ENCODE results near the gene ARMC8.

Gene ARMC8

GRCh38 chr3:138253609-138254008 lies 66.5 kb downstream of the ARMC8 start:
- no peak for DNase-seq

- DNase-seq = no peak
Observed at GRCh38 chr3:138254216-138254615, 67.1 kb downstream of the ARMC8 start.

GRCh38 chr3:138256022-138256421 lies 68.9 kb downstream of the ARMC8 start:
- DNase-seq = no peak

GRCh38 chr3:138257986-138258385 lies 70.9 kb downstream of the ARMC8 start:
- no peak for DNase-seq

GRCh38 chr3:138259126-138259525 lies 72.0 kb downstream of the ARMC8 start:
- DNase-seq = no peak

- DNase-seq = no peak
Observed at GRCh38 chr3:138260611-138261010, 73.5 kb downstream of the ARMC8 start.

DNA sequence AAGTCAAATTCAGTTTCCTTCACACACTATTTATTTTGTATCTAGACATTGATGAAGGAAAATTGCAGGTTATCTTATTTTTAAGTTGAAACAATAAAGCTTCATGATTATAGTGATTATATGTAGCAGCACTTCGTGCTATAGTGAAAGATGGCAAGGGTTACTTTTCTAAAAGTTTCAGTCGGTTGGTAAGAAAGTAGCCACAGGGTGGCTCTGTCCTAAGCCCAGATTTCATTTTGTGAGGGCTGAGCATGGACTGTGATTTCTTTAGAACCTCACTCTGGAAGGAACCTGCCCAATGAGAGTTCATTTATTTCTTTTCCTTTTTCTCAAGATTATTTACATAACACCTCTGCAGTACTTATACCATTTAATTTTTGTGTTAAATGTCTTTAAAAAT lies 76.0 kb downstream of the ARMC8 start:
- DNase-seq = no peak

GRCh38 chr3:138265745-138266144 lies 78.6 kb downstream of the ARMC8 start:
- DNase-seq = no peak

- DNase-seq = no peak
Observed at GRCh38 chr3:138267083-138267482, 80.0 kb downstream of the ARMC8 start.

GRCh38 chr3:138270245-138270644 lies 83.1 kb downstream of the ARMC8 start:
- no peak for DNase-seq

- DNase-seq = no peak
Observed at GRCh38 chr3:138271189-138271794, 84.2 kb downstream of the ARMC8 start.

DNA sequence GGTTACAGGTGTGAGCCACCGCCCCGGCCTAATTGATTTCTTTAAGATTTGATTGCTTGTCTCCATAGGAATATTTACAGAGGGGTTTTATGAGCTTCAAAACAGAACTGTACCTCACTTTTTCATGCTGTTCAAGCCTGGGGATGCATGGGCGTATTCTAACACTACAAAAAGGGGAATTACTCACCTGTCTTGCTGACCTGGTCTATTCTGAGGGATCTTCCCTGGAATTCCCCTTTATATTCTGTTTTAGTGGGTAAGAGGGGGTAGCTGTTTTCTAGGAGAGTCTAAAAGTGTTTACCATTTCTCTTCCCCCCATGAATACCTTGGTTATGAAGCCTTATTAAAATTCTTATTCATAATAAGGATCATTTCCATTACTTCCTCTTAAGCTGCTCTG lies 94.5 kb downstream of the ARMC8 start:
- no peak for DNase-seq

DNA sequence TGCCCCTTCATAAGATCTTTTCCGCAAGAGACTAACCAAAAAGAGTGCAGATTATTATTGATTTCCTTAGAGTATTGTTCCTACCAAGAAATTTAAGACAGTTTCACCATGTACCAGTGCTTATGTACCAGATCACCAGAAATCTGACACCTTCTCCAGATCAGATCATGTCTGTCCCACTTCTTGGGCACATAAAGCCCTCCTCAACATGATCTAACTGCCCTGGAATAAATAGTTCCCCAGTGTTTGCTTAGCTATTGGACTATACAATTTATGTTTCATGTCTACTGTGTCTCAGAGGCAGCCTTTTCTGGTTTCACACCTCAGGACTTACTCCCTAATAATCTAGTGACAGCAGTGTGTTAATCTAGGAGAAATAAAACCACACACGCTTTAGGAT lies 95.7 kb downstream of the ARMC8 start:
- DNase-seq = no peak

GRCh38 chr3:138284079-138284478 lies 97.0 kb downstream of the ARMC8 start:
- DNase-seq = no peak

GRCh38 chr3:138284957-138285477 lies 97.9 kb downstream of the ARMC8 start:
- no peak for DNase-seq

- no peak for DNase-seq
Observed at GRCh38 chr3:138289260-138289659, 102.2 kb downstream of the ARMC8 start.

DNA sequence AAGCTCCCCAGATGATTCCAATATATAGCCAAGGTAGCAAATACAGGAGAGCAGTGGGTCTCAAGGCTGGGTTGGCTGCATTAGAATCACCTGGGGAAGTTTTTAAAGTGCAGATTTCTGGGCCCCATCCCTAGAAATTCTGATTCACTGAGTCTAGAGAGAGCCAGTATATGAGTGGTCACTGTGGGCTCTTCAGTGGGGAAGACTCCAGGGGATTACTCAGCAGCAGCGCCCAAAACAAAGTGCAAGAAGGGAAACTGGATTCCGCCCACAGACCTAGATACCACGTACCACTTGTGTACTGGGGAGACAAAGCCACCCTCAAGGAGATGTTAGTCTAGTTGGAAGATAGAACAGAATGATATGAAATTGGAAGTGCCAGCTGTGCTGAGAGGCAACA lies 102.6 kb downstream of the ARMC8 start:
- no peak for DNase-seq

DNA sequence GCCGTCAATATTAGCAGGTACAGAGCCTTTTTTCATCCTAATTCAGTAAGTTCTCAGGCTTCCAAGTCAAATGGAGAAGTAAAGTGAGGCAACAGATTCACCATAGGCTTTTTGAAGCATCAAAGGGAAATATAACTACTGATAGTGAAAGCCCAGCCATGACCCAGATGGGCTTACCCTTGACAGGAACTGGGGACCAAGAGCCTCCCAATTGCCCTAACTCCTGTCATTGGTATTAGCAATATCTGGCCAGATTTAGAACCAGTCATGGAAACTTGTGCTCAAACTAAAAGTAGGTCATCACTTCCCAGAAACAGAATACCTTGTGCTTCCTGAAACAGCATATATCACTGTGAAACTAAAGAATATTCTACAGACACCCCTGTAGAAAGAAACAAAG lies 109.5 kb downstream of the ARMC8 start:
- DNase-seq = no peak

DNA sequence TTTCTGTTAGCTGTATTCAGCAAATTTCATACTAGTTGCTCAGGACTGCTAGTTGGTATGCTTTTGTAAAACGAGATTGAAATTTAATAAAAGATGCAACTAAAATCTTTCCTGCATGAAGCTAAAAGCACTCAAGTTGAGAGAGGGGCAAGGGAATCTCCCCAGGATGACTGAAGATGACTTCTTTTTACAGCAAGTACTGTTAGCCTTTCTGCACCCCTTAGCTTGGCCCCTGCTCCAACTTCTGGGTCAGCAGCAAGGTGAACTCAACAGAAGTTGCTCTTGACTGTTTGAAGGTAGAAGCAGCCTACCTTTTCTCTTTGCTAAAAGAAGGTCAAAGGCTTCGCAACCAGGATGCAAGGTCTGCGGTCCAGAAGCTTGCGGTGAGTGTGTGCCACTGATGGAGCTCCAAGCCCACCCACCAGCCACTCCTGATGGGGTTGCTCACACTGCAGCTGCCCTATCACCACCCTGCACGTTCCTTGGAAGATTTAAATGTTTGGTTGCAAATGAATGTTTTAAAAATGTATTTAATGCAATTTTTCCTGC lies 110.0 kb downstream of the ARMC8 start:
- no peak for DNase-seq

GRCh38 chr3:138297876-138298275 lies 110.8 kb downstream of the ARMC8 start:
- no peak for DNase-seq

DNA sequence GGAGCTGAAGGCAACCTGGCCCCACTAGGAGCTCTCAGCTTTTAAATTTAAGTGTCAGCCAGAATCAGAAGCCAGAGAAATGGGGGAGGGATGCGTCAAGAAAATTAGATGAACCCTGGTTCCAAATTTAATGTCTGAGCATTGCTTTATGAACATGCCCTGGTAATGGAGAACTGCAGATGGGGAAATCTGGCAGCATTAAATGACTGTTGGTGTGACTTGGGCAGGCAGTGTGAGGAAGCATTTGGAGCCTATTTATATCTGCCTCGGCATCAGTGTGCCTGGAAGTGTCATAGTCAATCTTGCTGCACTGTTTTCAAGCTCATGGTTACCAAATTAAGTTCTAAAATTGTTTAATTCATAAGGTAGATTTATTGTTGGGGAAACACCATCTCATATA lies 113.5 kb downstream of the ARMC8 start:
- no peak for DNase-seq

GRCh38 chr3:138303474-138303873 lies 116.4 kb downstream of the ARMC8 start:
- DNase-seq = no peak

- DNase-seq = no peak
Observed at GRCh38 chr3:138307899-138308298, 120.8 kb downstream of the ARMC8 start.

GRCh38 chr3:138308783-138309182 lies 121.7 kb downstream of the ARMC8 start:
- DNase-seq = no peak

DNA sequence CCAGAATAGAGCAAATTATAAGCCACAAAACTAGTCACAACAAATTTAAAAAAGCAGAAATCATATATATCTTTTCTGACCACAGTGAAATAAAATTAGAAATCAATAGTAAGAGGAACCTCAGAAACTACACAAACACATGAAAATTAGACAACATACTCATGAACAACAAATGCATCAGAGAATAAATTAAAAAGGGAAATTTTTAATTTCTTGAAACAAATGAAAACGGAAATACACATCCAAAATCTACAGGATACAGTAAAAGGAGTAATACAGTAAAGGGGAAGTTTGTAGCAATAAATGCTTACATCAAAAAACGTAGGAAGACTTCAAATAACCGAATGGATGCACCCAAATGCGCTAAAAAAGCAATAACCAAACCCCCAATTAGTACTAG lies 123.4 kb downstream of the ARMC8 start:
- DNase-seq = no peak

Measured in activated CD8-positive, alpha-beta memory T cell treated with anti-CD3 and anti-CD28 coated beads, Interleukin-2, amount 50 U/mL, for 4 hours (primary cell).